Osteocyte (in vitro differentiated cells): ENCODE results near the gene RECQL. TPM values are rescaled to one million over a fixed set of nuclear protein-coding genes. Genes with fewer than 3 reads are reported as not detected.

Experiments
- total RNA-seq: library from RNA; stranded (reverse); gene quantifications from 2 replicates; pipeline ENCODE4 v1.2.1, GENCODE V29; 2021

Gene RECQL
- total RNA-seq, 1 donor from 2014 or later, result 40.7 TPM

Other genes with a start within 250 kb of the RECQL start
- gene SLCO1A2, start 166.7 kb downstream of the RECQL start, total RNA-seq, result 2.4 and 3.8 TPM in 2 replicates
- not detected in 2 replicates for gene IAPP, start 128.7 kb downstream of the RECQL start, total RNA-seq
- 15.3 and 16.9 TPM in 2 replicates for gene PYROXD1, start 64.0 kb downstream of the RECQL start, total RNA-seq
- 56.9 and 65.4 TPM in 2 replicates for gene GOLT1B, start 154 bp upstream of the RECQL start, total RNA-seq
- 9.4 and 11.6 TPM in 2 replicates for gene SPX, start 24.7 kb upstream of the RECQL start, total RNA-seq
- 0.10 TPM in 1 of 2 replicates, not detected in the other for gene GYS2, start 103.2 kb upstream of the RECQL start, total RNA-seq
- gene LDHB, start 156.2 kb upstream of the RECQL start, total RNA-seq, result 627 and 636 TPM in 2 replicates